OCI-LY7 (cell line): ENCODE results near the gene ENOX1. TPM values are rescaled to one million over a fixed set of nuclear protein-coding genes. Genes with fewer than 3 reads are reported as not detected.

Experiments
- BruUV-seq: library from RNA; stranded (reverse); fragments of 400-500 nt; replicated peaks from 2 replicates; lab custom pipeline; 2021; lab: Mats Ljungman, UMichigan
- CTCF ChIA-PET: fragments of 300-600 bp; sonication (Branson Sonifier 250); formaldehyde crosslinking; loops from one replicate; lab custom pipeline; 2022; ENCODE audit warnings: antibody characterized with exemption; ENCODE audit not compliant: unreplicated experiment; lab: Charles Lee
- POLR2A ChIA-PET: fragments of 300-600 bp; sonication (Branson Sonifier 250); formaldehyde crosslinking; loops from one replicate; lab custom pipeline; 2022; ENCODE audit warnings: antibody characterized with exemption; lab: Charles Lee
- DNase-seq: peaks from one replicate; pipeline ENCODE4 v3.0.0-alpha.2; 2015; ENCODE audit warnings: low spot score
- H2AFZ ChIP-seq: fragments of 200-600 bp; sonication (generic), shearing (Covaris generic); 2 replicates; pipeline ENCODE4 v1.6.1; 2014; ENCODE audit warnings: mild to moderate bottlenecking, antibody characterized with exemption, low read length, moderate library complexity
- H3K27ac ChIP-seq: fragments of 200-600 bp; sonication (generic); 2 replicates; pipeline ENCODE4 v1.5.1; 2014; ENCODE audit warnings: mixed run types, low read depth, mild to moderate bottlenecking, moderate library complexity, low read length, inconsistent platforms; ENCODE audit not compliant: poor library complexity, severe bottlenecking
- H3K36me3 ChIP-seq: fragments of 200-600 bp; sonication (generic); 2 replicates; pipeline ENCODE4 v1.6.1; 2014; ENCODE audit warnings: mild to moderate bottlenecking, antibody characterized with exemption, low read length, moderate library complexity, mixed read lengths; ENCODE audit not compliant: insufficient read depth
- H3K4me1 ChIP-seq: fragments of 200-600 bp; sonication (generic); 2 replicates; pipeline ENCODE4 v1.5.1; 2014; ENCODE audit warnings: mild to moderate bottlenecking, low read length; ENCODE audit not compliant: insufficient read depth, poor library complexity, severe bottlenecking
- H3K4me2 ChIP-seq: fragments of 200-600 bp; sonication (generic); 2 replicates; pipeline ENCODE4 v1.6.1; 2014; ENCODE audit warnings: mild to moderate bottlenecking, low read length
- H3K4me3 ChIP-seq: fragments of 200-600 bp; sonication (generic); 2 replicates; pipeline ENCODE4 v1.5.1; 2014; ENCODE audit warnings: mild to moderate bottlenecking, low read depth, low read length; ENCODE audit not compliant: poor library complexity, severe bottlenecking
- H3K79me2 ChIP-seq: fragments of 200-600 bp; sonication (generic); 2 replicates; pipeline ENCODE4 v1.6.1; 2016; ENCODE audit warnings: low read depth, mild to moderate bottlenecking, low read length, moderate library complexity, mixed read lengths; ENCODE audit not compliant: insufficient read depth
- H3K9me2 ChIP-seq: fragments of 200-600 bp; sonication (generic); 2 replicates; pipeline ENCODE4 v1.6.1; 2016; ENCODE audit warnings: mild to moderate bottlenecking, low read length, mixed read lengths; ENCODE audit not compliant: insufficient read depth
- H3K9me3 ChIP-seq: fragments of 200-600 bp; sonication (generic); 2 replicates; pipeline ENCODE4 v1.6.1; 2014; ENCODE audit warnings: mild to moderate bottlenecking, mixed run types, low read length, mixed read lengths
- H4K20me1 ChIP-seq: fragments of 200-600 bp; sonication (generic); 2 replicates; pipeline ENCODE4 v1.6.1; 2014; ENCODE audit warnings: mild to moderate bottlenecking, antibody characterized with exemption, low read length, moderate library complexity, mixed read lengths; ENCODE audit not compliant: insufficient read depth
- CTCF ChIP-seq: fragments of 200-600 bp; sonication (generic); conservative IDR thresholded peaks from 2 replicates; pipeline ENCODE4 v1.5.1; 2014; ENCODE audit warnings: mild to moderate bottlenecking, antibody characterized with exemption, low read length, moderate library complexity, mixed read lengths
- EZH2phosphoT487 ChIP-seq: fragments of 200-600 bp; sonication (generic); IDR thresholded peaks from 2 replicates; pipeline ENCODE4 v1.6.1; 2018; ENCODE audit warnings: low read depth, borderline replicate concordance, mild to moderate bottlenecking, mixed run types, antibody characterized with exemption, low read length, moderate library complexity, mixed read lengths
- intact Hi-C: fragments of 100-400 bp; cut with micrococcal nuclease; formaldehyde crosslinking; loops from one replicate; pipeline ENCODE4 v1.10.0; 2022; ENCODE audit not compliant: unreplicated experiment
- total RNA-seq, 2 experiments: library from RNA; depleted of rRNA in 1 of 2; stranded (reverse); fragments of >200 nt in 1 of 2; shearing (Covaris generic) in 1 of 2; gene quantifications; 2 replicates each; pipeline ENCODE4 v1.2.3, GENCODE V29; 2014 to 2022

The ENOX1 gene
- total RNA-seq, 2 experiments from 2014 or later, result 0.03 TPM; not detected in 1

DNA sequence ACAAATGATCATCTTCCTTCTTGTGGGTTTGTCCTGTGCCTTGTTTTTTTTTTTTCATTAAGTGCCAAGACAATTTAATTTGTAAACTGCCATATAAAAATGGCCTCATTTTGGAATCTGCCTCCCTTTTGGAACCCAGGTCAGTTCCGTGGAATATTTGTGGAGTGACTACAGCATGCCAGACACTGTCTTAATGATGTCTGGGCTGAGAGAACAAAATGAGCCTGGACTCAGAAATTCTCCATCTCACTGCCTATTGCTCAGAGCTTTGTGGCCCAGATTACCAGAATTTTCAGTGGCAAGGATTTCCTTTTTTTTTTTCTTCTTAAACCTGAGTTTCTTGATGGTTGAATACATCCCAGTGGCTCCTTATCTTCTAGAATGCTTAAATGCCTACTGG lies 340.6 kb downstream of the ENOX1 start:
- no peak for DNase-seq
- BruUV-seq, result no TSS peak
- no peak for TF ChIP-seq CTCF
- no peak for TF ChIP-seq EZH2phosphoT487
- Histone ChIP-seq H3K4me3 (no peak overlapping the region), H3K9me2 (no peaks in the 10 kb centered on the region), H3K27ac (no peak overlapping the region), H3K9me3 (no peaks in the 10 kb centered on the region), H3K4me2 (no peak overlapping the region), H2AFZ (no peak overlapping the region), H3K36me3 (no peaks in the 10 kb centered on the region), H4K20me1 (no peaks in the 10 kb centered on the region), H3K4me1 (no peaks in the 10 kb centered on the region), H3K79me2 (no peaks in the 10 kb centered on the region)
- ChIA-PET CTCF (no interaction called here), POLR2A (no interaction called here)
- intact Hi-C loops, result no loop called here

GRCh38 chr13:43445668-43446067 lies 341.1 kb downstream of the ENOX1 start:
- intact Hi-C loops, result no loop called here
- TF ChIP-seq CTCF, result no peak
- no peak for TF ChIP-seq EZH2phosphoT487
- no TSS peak for BruUV-seq

GRCh38 chr13:43444081-43444480 lies 342.7 kb downstream of the ENOX1 start:
- ChIA-PET CTCF (no interaction called here), POLR2A (no interaction called here)
- no peak for TF ChIP-seq EZH2phosphoT487
- no peak for TF ChIP-seq CTCF
- Histone ChIP-seq H3K9me2 (no peaks in the 10 kb centered on the region), H3K4me2 (no peak overlapping the region), H3K4me3 (no peak overlapping the region), H3K36me3 (no peaks in the 10 kb centered on the region), H3K9me3 (no peaks in the 10 kb centered on the region), H2AFZ (no peak overlapping the region), H3K27ac (no peak overlapping the region), H3K79me2 (no peaks in the 10 kb centered on the region), H4K20me1 (no peaks in the 10 kb centered on the region), H3K4me1 (no peaks in the 10 kb centered on the region)
- BruUV-seq, result no TSS peak
- no peak for DNase-seq
- intact Hi-C loops, result no loop called here

More at GRCh38 chr13:43445668-43446067, 341.1 kb downstream of the ENOX1 start:
- H3K4me2 ChIP-seq, result no peak overlapping the region
- DNase-seq, result no peak
- ChIA-PET CTCF (no interaction called here), POLR2A (no interaction called here)
- H4K20me1 ChIP-seq, result no peaks in the 10 kb centered on the region
- H3K79me2 ChIP-seq, result no peaks in the 10 kb centered on the region
- no peaks in the 10 kb centered on the region for H3K4me1 ChIP-seq
- H3K4me3 ChIP-seq, result no peak overlapping the region
- no peak overlapping the region for H3K27ac ChIP-seq
- no peaks in the 10 kb centered on the region for H3K9me3 ChIP-seq
- H3K36me3 ChIP-seq, result no peaks in the 10 kb centered on the region
- H3K9me2 ChIP-seq, result no peaks in the 10 kb centered on the region
- no peak overlapping the region for H2AFZ ChIP-seq
